ENCODE measurements around the gene MAP10.

The MAP10 gene

GRCh38 chr1:232853994-232854797 is 49.0 kb downstream of the MAP10 start (continued):
- TF ChIP-seq ZNF777 (tag by site-specific recombination; IDR thresholded peaks at IDR 0.05; ENCODE audit: borderline replicate concordance) (no peak), EGR2 (tag by site-specific recombination; IDR thresholded peaks at IDR 0.05; ENCODE audit: low read depth) (no peak), ZNF626 (tag by site-specific recombination; IDR thresholded peaks at IDR 0.05) (0 out of 2 replicates have a peak, but pooled peaks have one; percentile 15), PRDM4 (tag by site-specific recombination; IDR thresholded peaks at IDR 0.05) (no peak), ZNF341 (tag by site-specific recombination; IDR thresholded peaks at IDR 0.05; ENCODE audit: low read depth) (no peak), ZSCAN18 (tag by site-specific recombination; IDR thresholded peaks at IDR 0.05) (no peak), ZIC2 (tag by site-specific recombination; IDR thresholded peaks at IDR 0.05) (no peak), ZNF792 (tag by site-specific recombination; IDR thresholded peaks at IDR 0.05) (no peak), PRDM2 (tag by site-specific recombination; IDR thresholded peaks at IDR 0.05; ENCODE audit: borderline replicate concordance) (no peak), ZNF555 (tag by site-specific recombination; conservative IDR thresholded peaks at IDR 0.05) (no peak), ZNF843 (tag by site-specific recombination; IDR thresholded peaks at IDR 0.05) (peak; percentile 89), ZNF184 (tag by site-specific recombination; IDR thresholded peaks at IDR 0.05) (peak; percentile 93; the same call in 1 of the 2 replicates), SCRT2 (tag by site-specific recombination; IDR thresholded peaks at IDR 0.05) (peak; percentile 17; the same call in 1 of the 2 replicates), SALL2 (tag by site-specific recombination; IDR thresholded peaks at IDR 0.05; ENCODE audit: borderline replicate concordance) (no peak), PRDM6 (tag by site-specific recombination; IDR thresholded peaks at IDR 0.05) (peak; percentile 71), GLIS1 (tag by site-specific recombination; IDR thresholded peaks at IDR 0.05) (no peak), ZNF37A (tag by site-specific recombination; IDR thresholded peaks at IDR 0.05) (no peak), ZNF404 (tag by site-specific recombination; IDR thresholded peaks at IDR 0.05) (no peak), ZNF26 (tag by site-specific recombination; IDR thresholded peaks at IDR 0.05) (no peak), ZNF488 (tag by site-specific recombination; IDR thresholded peaks at IDR 0.05) (no peak), ZBTB17 (tag by site-specific recombination; IDR thresholded peaks at IDR 0.05) (peak; percentile 88), ZNF791 (tag by site-specific recombination; IDR thresholded peaks at IDR 0.05) (no peak), ZNF624 (tag by site-specific recombination; IDR thresholded peaks at IDR 0.05) (no peak), ZNF837 (tag by site-specific recombination; IDR thresholded peaks at IDR 0.05) (no peak), ZNF558 (tag by site-specific recombination; IDR thresholded peaks at IDR 0.05) (no peak), ZNF350 (tag by site-specific recombination; IDR thresholded peaks at IDR 0.05) (0 out of 2 replicates have a peak, but pooled peaks have one; percentile 44)
